Measurements from ENCODE around the gene LHPP.

DNA sequence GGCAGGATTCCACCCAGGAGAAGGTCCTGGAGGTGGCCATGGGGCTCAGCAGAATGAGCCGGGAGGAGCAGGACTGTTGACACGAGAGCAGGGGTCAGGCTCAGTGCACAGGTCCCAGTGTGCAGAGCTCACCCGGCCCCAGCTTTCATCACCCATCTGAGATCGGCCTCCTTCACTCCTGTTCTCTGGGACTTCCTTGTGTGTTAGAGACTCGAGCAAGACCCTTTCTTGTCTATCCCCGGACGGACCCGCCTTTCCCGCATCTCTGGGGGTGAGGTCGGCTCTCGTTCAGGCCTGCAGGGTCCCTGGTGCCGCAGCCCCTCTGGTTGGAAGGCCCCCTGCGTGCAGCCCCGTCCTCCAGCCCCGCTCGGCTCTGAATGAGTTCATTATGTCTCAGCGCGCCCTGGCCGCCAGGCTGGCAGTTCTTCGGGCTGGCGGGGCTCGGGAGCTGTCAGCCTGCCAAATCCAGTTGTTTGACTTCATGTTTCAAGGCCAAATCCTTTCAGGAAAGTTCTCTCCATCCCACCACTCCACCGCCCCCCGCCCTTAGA, 127.9 kb downstream of the LHPP start:
- TF ChIP-seq POLR2A (IDR thresholded peaks at IDR 0.05; ENCODE audit: low read depth, low read length) = no peak
- no peak for TF ChIP-seq POLR2AphosphoS5 (IDR thresholded peaks at IDR 0.05; ENCODE audit: low read depth, low read length)
- TF ChIP-seq TAF1 (IDR thresholded peaks at IDR 0.05; ENCODE audit: low read depth, low read length) = no peak
